Heart right ventricle (tissue), 16 donors: Measurements from ENCODE around the gene ADARB2. TPM values are rescaled to one million over a fixed set of nuclear protein-coding genes. Genes with fewer than 3 reads are reported as not detected.

Experiments used
- ATAC-seq, 8 donors: fragments of 200-7000 bp; cut with Tn5 transposase; one replicate each; pipeline ENCODE4 v1.9.1; 2020; ENCODE audit warnings: mild to moderate bottlenecking in 8 of 8, moderate library complexity in 8 of 8, moderate number of reproducible peaks in 1 of 8
- DNase-seq, 2 donors: peaks; one replicate each; pipeline ENCODE4 v3.0.0-alpha.2; 2020
- H3K27ac ChIP-seq, 10 donors: fragments of 200-600 bp; sonication (generic) in 2 of 10; one replicate each; pipeline versions ENCODE4 v1.5.0 to v1.8.0; 2020 to 2022; ENCODE audit warnings: mild to moderate bottlenecking in 3 of 10
- H3K27me3 ChIP-seq, 7 donors: fragments of 200-600 bp; one replicate each; pipeline ENCODE4 v1.8.0; 2021 to 2022; ENCODE audit warnings: mild to moderate bottlenecking in 2 of 7
- H3K36me3 ChIP-seq, 9 donors: fragments of 200-600 bp; sonication (generic) in 1 of 9; one replicate each; pipeline versions ENCODE4 v1.5.0 to v1.8.0; 2020 to 2022; ENCODE audit warnings: mild to moderate bottlenecking in 2 of 9
- H3K4me1 ChIP-seq, 9 donors: fragments of 200-600 bp; sonication (generic) in 1 of 9; one replicate each; pipeline versions ENCODE4 v1.5.0 to v1.8.0; 2020 to 2022; ENCODE audit warnings: mild to moderate bottlenecking in 4 of 9
- H3K4me3 ChIP-seq, 10 donors: fragments of 200-600 bp; sonication (generic) in 2 of 10; one replicate each; pipeline versions ENCODE4 v1.5.0 to v1.8.0; 2020 to 2022; ENCODE audit warnings: mild to moderate bottlenecking in 7 of 10, moderate library complexity in 2 of 10
- H3K9me3 ChIP-seq, 11 donors: fragments of 200-600 bp in 10 of 11; sonication (generic) in 2 of 11; one replicate each; pipeline versions ENCODE4 v1.5.0 to v1.8.0; 2013 to 2022; ENCODE audit warnings: mild to moderate bottlenecking in 2 of 11, control low read depth in 1 of 11, moderate library complexity in 1 of 11
- CTCF ChIP-seq, 9 donors: fragments of 200-600 bp; sonication (generic) in 2 of 9; IDR thresholded peaks; one replicate each; pipeline versions ENCODE4 v1.5.0 to v1.8.0; 2021 to 2022; ENCODE audit warnings: antibody characterized with exemption in 9 of 9, mild to moderate bottlenecking in 5 of 9, moderate library complexity in 1 of 9
- WGBS, 2 donors: extraction: QIAGEN DNeasy Blood & Tissue Kit; methylation state at CpG; one replicate each; pipeline ENCODE4 v1.1.7; 2013; ENCODE audit warnings: inconsistent platforms in 1 of 2; 5-methylcytosine and 5-hydroxymethylcytosine counted together
- intact Hi-C, 10 donors: fragments of 100-400 bp; cut with DNase I; formaldehyde crosslinking; loops; one replicate each; pipeline versions ENCODE4 v1.11.1 to v1.14.2; 2022
- polyA plus RNA-seq, 2 donors: library from polyadenylated mRNA; stranded (reverse); fragments of 200-250 nt; gene quantifications; one replicate each; pipeline ENCODE4 v1.2.3, GENCODE V29; 2013
- total RNA-seq, 10 donors: library from RNA; stranded (reverse); fragmentation: NEBNext Ultra II Directional in 3 of 10; extraction: Animal tissue kit (Norgen Biotek cat#: 25700) in 3 of 10; gene quantifications; one replicate each; pipeline versions ENCODE4 v1.2.1 to v1.2.4, GENCODE V29; 2021 to 2023
- donor health status: Arrhythmogenic right ventricular cardiomyopathy.
- donor health status: ischemic (EF 13 %, LVEDD 7.1; RV severe dilation, severe dysfunction).
- donor health status: healthy with polysubstance abuse.
- donor health status: DM: no; HTN: yes; CAD: no.
- donor health status: DM: no; HTN: no; CAD: no.
- donor health status: ischemic (EF 25% LVEDD 6.9; RV normal size, moderate dysfunction).
- donor health status: ischemic (EF 25% LVEDD 5.7; RV mildly dilated, moderate dysfunction).
- donor health status: healthy.
- donor health status: DM: yes; HTN: yes; CAD: no.
- donor health status: Ischemic cardiomyopathy.
- donor health status: ischemic (EF 35%, LVEDD 5.7; RV mildly dilated, moderate dysfunction).
- donor health status: nonischemic (EF 11% LVEDD 7.7; RV severe dilation, severe dysfunction).
- donor health status: DM: yes; HTN: yes; CAD: no.
- donor health status: PGD.
- donor health status: ischemic (EF 29% LVEDD 5.4; RV normal size, mild dysfunction).
- donor health status: nonischemic (EF 23%, LVEDD 6.1; RV moderate dilation, normal function).

ADARB2 gene
- total and polyA plus RNA-seq, 12 donors = 0.08 to 0.47 (median 0.17) TPM; not detected in 2

- no peak overlapping the region for H3K27ac ChIP-seq
- DNase-seq = no peak
- H3K9me3 ChIP-seq = peaks cover 0 to 4% (median 0%) of the 10 kb centered on the region in 11 donors
- intact Hi-C loops = no loop called here
- H3K27me3 ChIP-seq = peaks cover 0 to 21% (median 0%) of the 10 kb centered on the region in 7 donors
- ATAC-seq = no peak
- no peaks in the 10 kb centered on the region for H3K4me1 ChIP-seq
- no peak for TF ChIP-seq CTCF (IDR thresholded peaks at IDR 0.05)
- H3K36me3 ChIP-seq = no peaks in the 10 kb centered on the region
- no peak overlapping the region for H3K4me3 ChIP-seq
- WGBS, 2 donors = 79 to 81% methylated on average over 20 of the region's 20 CpGs
Observed at GRCh38 chr10:1598393-1599153, 138.8 kb downstream of the ADARB2 start.

GRCh38 chr10:1597370-1598146, 139.8 kb downstream of the ADARB2 start:
- no peak for DNase-seq
- H3K9me3 ChIP-seq = peaks cover 0 to 4% (median 0%) of the 10 kb centered on the region in 11 donors
- intact Hi-C loops = no loop called here
- no peak for ATAC-seq
- no peaks in the 10 kb centered on the region for H3K36me3 ChIP-seq
- 86 to 97% methylated on average over 1 of the region's 1 CpG for WGBS, 2 donors
- H3K4me3 ChIP-seq = no peak overlapping the region
- no peak for TF ChIP-seq CTCF (IDR thresholded peaks at IDR 0.05)
- H3K27me3 ChIP-seq = peaks cover 0 to 21% (median 0%) of the 10 kb centered on the region in 7 donors
- no peaks in the 10 kb centered on the region for H3K4me1 ChIP-seq
- H3K27ac ChIP-seq = no peak overlapping the region

- DNase-seq (no peak), ATAC-seq (no peak)
- H3K9me3 ChIP-seq = peaks cover 0 to 4% (median 0%) of the 10 kb centered on the region in 11 donors
- H3K4me1 ChIP-seq = no peaks in the 10 kb centered on the region
- intact Hi-C loops = no loop called here
- no peak overlapping the region for H3K4me3 ChIP-seq
- WGBS, 2 donors = 76 to 78% methylated on average over 18 of the region's 18 CpGs
- no peaks in the 10 kb centered on the region for H3K36me3 ChIP-seq
- no peak overlapping the region for H3K27ac ChIP-seq
- peaks cover 0 to 20% (median 0%) of the 10 kb centered on the region in 7 donors for H3K27me3 ChIP-seq
- no peak for TF ChIP-seq CTCF (IDR thresholded peaks at IDR 0.05)
Observed at GRCh38 chr10:1596482-1597099, 140.7 kb downstream of the ADARB2 start.

- 80% methylated on average over 5 of the region's 5 CpGs for WGBS, 2 donors
- Histone ChIP-seq H3K27me3 (peaks cover 0 to 20% (median 0%) of the 10 kb centered on the region in 7 donors), H3K4me1 (no peaks in the 10 kb centered on the region), H3K27ac (no peak overlapping the region), H3K36me3 (no peaks in the 10 kb centered on the region), H3K9me3 (peaks cover 0 to 4% (median 0%) of the 10 kb centered on the region in 11 donors), H3K4me3 (no peak overlapping the region)
- DNase-seq = no peak
- TF ChIP-seq CTCF (IDR thresholded peaks at IDR 0.05) = no peak
- intact Hi-C loops = no loop called here
- ATAC-seq = no peak
Observed at GRCh38 chr10:1595726-1596125, 141.6 kb downstream of the ADARB2 start.
